H1 (cell line): ENCODE results near the gene RAP1A. TPM values are rescaled to one million over a fixed set of nuclear protein-coding genes. Genes with fewer than 3 reads are reported as not detected.

Experiments used
- ASH2L ChIP-seq: fragments of 200-600, 300-600 bp; sonication (generic); IDR thresholded peaks from one replicate; pipeline ENCODE4 v1.7.1; 2017; ENCODE audit warnings: low read length
- CHD1 ChIP-seq: IDR thresholded peaks from 2 replicates; pipeline ENCODE4 v1.6.1; 2012; ENCODE audit warnings: low read depth, low read length, improper control_type of control experiment
- EP300 ChIP-seq, 2 experiments: IDR thresholded peaks; 1 replicate in 1 of 2; 2 replicates in 1 of 2; pipeline ENCODE4 v1.6.1; 2011 to 2012; ENCODE audit warnings: low read depth in 2 of 2, low read length in 2 of 2, mild to moderate bottlenecking in 2 of 2, borderline replicate concordance in 1 of 2, inconsistent platforms in 1 of 2, moderate library complexity in 1 of 2
- KDM1A ChIP-seq: fragments of 200-600, 300-600 bp; sonication (generic); IDR thresholded peaks from 2 replicates; pipeline ENCODE4 v1.7.1; 2016; ENCODE audit warnings: mild to moderate bottlenecking, low read length, borderline replicate concordance
- KDM5A ChIP-seq: fragments of 200-600 bp; IDR thresholded peaks from 2 replicates; pipeline ENCODE4 v1.7.1; 2012; ENCODE audit warnings: mild to moderate bottlenecking, low read length, inconsistent platforms, mixed read lengths
- NRF1 ChIP-seq: IDR thresholded peaks from 2 replicates; pipeline ENCODE4 v1.6.1; 2011; ENCODE audit warnings: mild to moderate bottlenecking, low read depth, low read length, improper control_type of control experiment
- POLR2A ChIP-seq, 2 experiments: IDR thresholded peaks; 1 replicate in 1 of 2; 2 replicates in 1 of 2; pipeline ENCODE4 v1.6.1; 2011; ENCODE audit warnings: low read depth in 2 of 2, low read length in 2 of 2, mild to moderate bottlenecking in 2 of 2; ENCODE audit errors: control extremely low read depth in 1 of 2
- SAP30 ChIP-seq: fragments of 300-600 bp; sonication (generic); IDR thresholded peaks from 2 replicates; pipeline ENCODE4 v1.7.1; 2012; ENCODE audit warnings: low read length, moderate library complexity, mild to moderate bottlenecking, inconsistent platforms; ENCODE audit not compliant: insufficient read depth, insufficient replicate concordance
- SP4 ChIP-seq: IDR thresholded peaks from 2 replicates; pipeline ENCODE4 v1.6.1; 2012; ENCODE audit warnings: low read length, inconsistent platforms
- polyA plus RNA-seq, 7 experiments: library from polyadenylated mRNA; depleted of rRNA in 3 of 7; stranded (reverse) in 5 of 7; unstranded in 2 of 7; fragments of >200 nt in 5 of 7; fragments of 200-250 nt in 2 of 7; gene quantifications; 1 replicate in 5 of 7; 2 replicates in 1 of 7; 4 replicates in 1 of 7; pipeline versions ENCODE4 v1.2.1 to v1.2.3, GENCODE V29; 2011 to 2013; ENCODE audit warnings: missing spikeins in 2 of 7, mixed read lengths in 2 of 7
- total RNA-seq: library from RNA; stranded (reverse); fragmentation: NEBNext Ultra II Directional; extraction: Animal tissue kit (Norgen Biotek cat#: 25700); gene quantifications from 2 replicates; pipeline ENCODE4 v1.2.1, GENCODE V29; 2021
- TF ChIP-seq, protein P1 (sequence below): IDR thresholded peaks from 2 replicates; pipeline ENCODE4 v1.6.1; 2011; ENCODE audit warnings: low read length, improper control_type of control experiment
- TF ChIP-seq, protein P2 (sequence below): IDR thresholded peaks from 2 replicates; pipeline ENCODE4 v1.6.1; 2012; ENCODE audit warnings: low read length, inconsistent platforms
- TF ChIP-seq, protein P3 (sequence below): IDR thresholded peaks from 2 replicates; pipeline ENCODE4 v1.6.1; 2012; ENCODE audit warnings: inconsistent platforms

RAP1A gene
- total and polyA plus RNA-seq, 2 of the 8 experiments (the other 6 are each of a cell fraction or from before 2014, with no cell fraction given) = 10.9 to 35.8 TPM

DNA sequence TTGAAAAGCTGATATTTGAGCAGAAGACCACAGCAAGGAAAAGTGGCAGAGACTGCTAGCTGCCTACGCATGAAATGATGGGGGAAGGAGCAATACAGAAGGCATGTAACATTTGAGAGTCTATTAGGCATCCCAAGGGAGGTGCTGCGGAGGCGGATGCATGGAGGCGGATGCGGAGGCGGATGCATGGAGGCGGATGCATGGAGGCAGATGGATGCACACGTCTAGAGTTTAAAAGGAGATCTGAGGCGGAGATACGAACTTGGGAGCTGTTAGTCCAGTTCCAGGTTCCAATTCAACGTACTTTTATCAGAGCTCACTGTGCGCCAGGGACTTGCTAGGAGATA, 135.4 kb downstream of the RAP1A start (continued):
- TF ChIP-seq, protein P1, sequence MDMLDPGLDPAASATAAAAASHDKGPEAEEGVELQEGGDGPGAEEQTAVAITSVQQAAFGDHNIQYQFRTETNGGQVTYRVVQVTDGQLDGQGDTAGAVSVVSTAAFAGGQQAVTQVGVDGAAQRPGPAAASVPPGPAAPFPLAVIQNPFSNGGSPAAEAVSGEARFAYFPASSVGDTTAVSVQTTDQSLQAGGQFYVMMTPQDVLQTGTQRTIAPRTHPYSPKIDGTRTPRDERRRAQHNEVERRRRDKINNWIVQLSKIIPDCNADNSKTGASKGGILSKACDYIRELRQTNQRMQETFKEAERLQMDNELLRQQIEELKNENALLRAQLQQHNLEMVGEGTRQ = no peak
- TF ChIP-seq KDM5A (no peak), SP4 (no peak), EP300 (IDR thresholded peaks at IDR 0.05; ENCODE audit: borderline replicate concordance in 1 of 2, low read depth in 2 of 2, low read length in 2 of 2) (no peak), SAP30 (peak; percentile 22), CHD1 (no peak), ASH2L (peak; percentile 43), POLR2A (IDR thresholded peaks at IDR 0.05; ENCODE audit: control extremely low read depth in 1 of 2, low read depth in 2 of 2, low read length in 2 of 2) (no peak), KDM1A (no peak), NRF1 (no peak)
- TF ChIP-seq, protein P2, sequence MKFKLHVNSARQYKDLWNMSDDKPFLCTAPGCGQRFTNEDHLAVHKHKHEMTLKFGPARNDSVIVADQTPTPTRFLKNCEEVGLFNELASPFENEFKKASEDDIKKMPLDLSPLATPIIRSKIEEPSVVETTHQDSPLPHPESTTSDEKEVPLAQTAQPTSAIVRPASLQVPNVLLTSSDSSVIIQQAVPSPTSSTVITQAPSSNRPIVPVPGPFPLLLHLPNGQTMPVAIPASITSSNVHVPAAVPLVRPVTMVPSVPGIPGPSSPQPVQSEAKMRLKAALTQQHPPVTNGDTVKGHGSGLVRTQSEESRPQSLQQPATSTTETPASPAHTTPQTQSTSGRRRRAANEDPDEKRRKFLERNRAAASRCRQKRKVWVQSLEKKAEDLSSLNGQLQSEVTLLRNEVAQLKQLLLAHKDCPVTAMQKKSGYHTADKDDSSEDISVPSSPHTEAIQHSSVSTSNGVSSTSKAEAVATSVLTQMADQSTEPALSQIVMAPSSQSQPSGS = no peak; the same call in 1 of the 2 replicates
- TF ChIP-seq, protein P3, sequence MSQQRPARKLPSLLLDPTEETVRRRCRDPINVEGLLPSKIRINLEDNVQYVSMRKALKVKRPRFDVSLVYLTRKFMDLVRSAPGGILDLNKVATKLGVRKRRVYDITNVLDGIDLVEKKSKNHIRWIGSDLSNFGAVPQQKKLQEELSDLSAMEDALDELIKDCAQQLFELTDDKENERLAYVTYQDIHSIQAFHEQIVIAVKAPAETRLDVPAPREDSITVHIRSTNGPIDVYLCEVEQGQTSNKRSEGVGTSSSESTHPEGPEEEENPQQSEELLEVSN = no peak
- TF ChIP-seq, all 59 proteins: peak for 4
